ENCODE measurements around the gene SLC7A11.

The SLC7A11 gene

GRCh38 chr4:138205531-138206233, 36.5 kb downstream of the SLC7A11 start:
- DNase-seq, result peak; percentile 13

DNA sequence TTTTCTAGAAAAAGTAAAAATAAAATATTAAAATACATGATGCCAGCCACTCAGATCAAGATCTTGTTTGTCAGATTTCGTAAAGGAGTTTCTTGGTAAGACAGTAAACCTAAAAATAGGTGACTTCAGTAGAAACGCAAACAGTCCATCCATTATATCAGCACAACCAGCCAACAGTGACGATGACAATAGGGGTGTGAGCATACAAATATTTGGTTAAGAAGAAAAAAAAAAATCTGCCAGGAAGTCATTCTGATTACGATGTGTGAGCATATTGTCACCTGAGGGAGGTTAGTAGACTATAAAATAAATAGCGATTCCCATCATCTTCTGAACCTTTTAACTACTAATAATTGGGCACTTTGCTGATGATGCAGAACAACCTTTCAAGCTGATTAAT, 37.6 kb downstream of the SLC7A11 start:
- peak; percentile 89 for DNase-seq

DNA sequence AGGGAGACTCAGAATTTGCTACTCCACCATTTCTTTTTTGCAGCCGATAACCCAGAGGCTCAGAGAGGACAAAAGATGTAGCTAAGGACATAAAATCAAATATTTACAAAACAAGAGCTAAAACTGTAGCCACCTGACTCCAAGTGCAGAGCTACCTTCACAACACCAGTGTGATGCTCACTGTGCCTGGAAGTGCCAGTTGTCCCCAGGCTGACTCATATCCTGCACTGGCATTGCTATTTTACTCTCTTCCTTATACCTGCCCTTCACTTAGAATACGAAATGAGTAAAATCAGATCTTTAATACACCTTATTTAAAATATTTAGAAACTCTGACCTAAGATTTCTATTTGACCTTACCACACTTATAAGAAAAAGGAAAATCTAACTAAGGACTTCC, 39.5 kb downstream of the SLC7A11 start:
- DNase-seq, result peak; percentile 33

GRCh38 chr4:138200236-138200590, 41.9 kb downstream of the SLC7A11 start:
- no peak for DNase-seq

DNA sequence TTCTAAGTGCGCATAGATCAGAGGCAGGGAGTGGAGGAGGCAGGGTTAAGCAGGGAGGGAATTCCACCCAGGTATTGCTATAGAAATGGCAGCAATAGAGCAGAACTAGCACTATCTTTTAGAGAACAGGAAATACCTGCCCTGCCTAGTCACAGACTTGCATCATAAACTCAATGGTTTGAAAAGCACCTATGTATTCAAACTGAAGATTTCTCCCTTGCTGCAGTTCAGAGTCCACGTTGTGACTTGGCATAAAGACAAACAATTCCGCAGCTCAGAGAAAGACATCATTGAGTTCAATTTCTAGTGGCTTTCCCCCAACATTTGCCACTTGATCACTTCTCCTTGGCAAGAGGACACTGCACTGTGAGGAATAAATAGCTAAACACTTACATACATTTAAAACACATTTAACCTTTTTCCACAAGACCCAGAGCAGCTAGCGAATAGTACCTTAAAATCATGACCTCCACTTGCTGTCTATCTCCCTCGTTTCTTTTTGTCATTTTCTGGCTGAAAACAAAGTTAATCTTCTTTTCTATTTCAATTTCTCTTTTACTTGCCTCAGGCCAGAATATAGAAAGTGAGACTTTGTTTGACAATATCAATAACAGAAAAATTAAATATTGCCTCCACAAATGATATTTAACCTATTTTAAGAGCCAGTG, 42.4 kb downstream of the SLC7A11 start:
- DNase-seq, result peak; percentile 60

- DNase-seq, result no peak
Observed at GRCh38 chr4:138196153-138196552, 46.0 kb downstream of the SLC7A11 start.

DNA sequence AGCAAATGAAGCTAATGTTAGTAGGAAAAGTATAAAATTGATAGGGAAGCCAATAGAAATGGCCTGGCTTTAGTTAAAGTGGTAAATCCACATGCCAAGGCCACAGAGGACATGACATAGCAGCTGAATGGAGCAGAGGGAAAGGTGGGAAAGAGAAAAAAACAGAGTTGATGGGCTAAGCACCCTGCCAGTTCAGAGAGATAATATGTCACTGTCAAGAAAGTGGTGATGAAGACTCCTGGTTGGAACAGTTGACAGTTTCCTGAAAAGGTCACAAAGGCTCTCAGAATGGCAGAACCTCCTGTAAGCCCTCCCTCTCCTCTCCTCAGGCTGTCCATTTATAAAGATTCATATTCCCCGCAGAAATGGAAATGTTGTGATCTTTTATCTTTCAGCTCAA, 48.2 kb downstream of the SLC7A11 start:
- no peak for DNase-seq

DNA sequence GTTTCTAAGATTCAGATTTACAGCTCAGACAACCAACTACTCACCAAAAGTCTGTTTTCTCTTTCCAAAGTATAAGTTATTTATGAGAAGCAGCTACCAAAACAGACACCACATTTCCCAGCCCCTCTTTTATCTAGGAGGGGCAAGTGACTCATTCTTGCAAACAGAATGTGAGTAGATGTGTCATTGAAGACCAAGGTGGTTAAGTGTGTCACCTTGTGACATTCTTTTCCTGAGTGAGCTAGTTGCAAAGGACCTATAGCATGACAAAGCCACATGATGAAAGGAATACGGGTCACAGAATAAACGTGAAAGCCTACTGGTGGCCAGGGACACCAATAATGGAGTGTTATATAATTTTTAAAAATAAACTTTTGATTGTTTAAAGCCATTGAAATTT, 50.0 kb downstream of the SLC7A11 start:
- no peak for DNase-seq

- no peak for DNase-seq
Observed at GRCh38 chr4:138190452-138190858, 51.7 kb downstream of the SLC7A11 start.

GRCh38 chr4:138189206-138189605, 52.9 kb downstream of the SLC7A11 start:
- no peak for DNase-seq

DNA sequence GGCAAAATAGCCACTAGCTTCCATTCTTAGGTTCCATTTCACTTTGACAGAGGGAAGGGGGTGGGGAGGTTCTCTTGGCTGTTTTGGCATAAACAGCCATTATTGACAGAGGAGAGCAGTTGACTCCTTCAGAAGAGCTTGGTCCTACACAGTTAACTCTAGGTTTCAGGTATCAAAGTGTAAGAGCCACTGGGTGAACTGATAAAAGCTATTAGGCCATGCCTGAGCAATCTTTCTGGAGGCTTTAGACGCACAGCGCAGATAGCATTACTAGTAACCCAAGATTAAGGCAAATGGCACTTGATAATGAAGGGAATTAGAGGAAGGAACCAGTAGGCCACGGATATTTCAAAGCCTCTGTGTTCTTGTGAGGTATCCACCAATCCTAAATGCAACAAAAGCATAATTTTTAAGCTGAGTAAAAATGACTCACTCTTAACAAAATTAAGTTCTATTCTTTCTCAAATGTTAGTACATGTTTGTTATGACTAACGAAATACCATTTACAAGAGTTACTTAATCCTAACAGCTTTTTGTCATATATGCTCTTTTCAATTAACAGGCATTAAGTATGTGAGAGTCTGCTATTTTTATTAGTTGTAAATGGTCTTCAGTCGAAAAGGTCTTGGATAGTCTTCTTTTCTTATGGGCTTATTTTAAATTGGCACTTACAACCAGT, 53.6 kb downstream of the SLC7A11 start:
- no peak for DNase-seq

GRCh38 chr4:138185859-138186645, 56.1 kb downstream of the SLC7A11 start:
- DNase-seq, result peak; percentile 14

DNA sequence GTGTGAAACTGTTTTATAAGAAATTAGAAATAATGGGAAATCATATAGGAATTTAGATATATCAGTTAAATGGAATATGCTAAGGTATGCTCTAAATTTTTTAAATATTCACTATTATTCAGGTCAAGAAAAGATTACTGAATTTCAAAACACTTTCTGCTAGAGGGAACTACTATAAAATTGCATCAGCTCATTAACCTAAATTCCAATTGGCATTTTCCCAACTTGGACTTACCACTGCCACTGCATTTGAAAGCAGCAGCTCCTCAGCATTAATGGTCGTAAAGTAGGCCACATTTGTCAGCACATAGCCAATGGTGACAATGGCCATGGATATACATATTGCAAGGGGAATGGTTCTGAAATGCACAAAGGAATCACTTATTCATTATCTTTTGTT, 57.3 kb downstream of the SLC7A11 start:
- DNase-seq, result peak; percentile 69

GRCh38 chr4:138182838-138183426, 59.2 kb downstream of the SLC7A11 start:
- peak; percentile 48 for DNase-seq

DNA sequence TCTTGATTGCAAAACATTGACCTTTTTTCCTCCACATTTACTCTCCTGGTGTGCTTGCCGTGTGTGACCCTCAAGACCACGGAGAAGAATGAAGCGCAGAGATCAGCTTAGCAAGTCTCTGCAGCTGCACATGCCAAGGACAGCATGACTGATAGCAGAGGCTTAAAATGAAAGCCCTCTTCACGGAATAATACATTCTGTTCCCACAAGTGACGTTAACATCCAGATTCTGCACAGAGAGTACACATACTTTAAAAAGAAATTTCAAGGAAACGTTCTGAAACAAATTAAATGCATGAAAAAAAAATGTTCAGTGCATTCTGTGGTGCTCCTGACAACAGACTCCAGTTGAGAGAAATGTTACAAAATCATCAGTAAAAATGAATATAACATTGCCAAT, 60.9 kb downstream of the SLC7A11 start:
- no peak for DNase-seq

DNA sequence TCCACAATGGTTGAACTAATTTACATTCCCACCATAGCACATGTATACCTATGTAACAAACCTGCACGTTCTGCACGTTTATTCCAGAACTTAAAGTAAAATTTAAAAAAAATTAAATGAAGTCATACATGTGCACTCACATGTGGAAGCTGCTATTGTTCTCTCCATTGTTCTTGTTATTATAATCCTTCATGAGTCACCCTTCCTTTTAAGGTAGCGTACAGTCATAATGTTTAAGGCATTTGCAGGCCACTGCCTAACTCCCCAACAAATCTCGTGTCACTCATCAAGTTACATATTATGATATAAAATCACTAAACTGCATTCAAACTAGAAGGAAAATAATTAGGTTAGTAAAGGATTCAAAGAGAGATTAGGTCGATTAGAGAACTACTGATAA, 63.6 kb downstream of the SLC7A11 start:
- DNase-seq, result no peak

- no peak for DNase-seq
Observed at GRCh38 chr4:138177278-138177968, 64.7 kb downstream of the SLC7A11 start.

DNA sequence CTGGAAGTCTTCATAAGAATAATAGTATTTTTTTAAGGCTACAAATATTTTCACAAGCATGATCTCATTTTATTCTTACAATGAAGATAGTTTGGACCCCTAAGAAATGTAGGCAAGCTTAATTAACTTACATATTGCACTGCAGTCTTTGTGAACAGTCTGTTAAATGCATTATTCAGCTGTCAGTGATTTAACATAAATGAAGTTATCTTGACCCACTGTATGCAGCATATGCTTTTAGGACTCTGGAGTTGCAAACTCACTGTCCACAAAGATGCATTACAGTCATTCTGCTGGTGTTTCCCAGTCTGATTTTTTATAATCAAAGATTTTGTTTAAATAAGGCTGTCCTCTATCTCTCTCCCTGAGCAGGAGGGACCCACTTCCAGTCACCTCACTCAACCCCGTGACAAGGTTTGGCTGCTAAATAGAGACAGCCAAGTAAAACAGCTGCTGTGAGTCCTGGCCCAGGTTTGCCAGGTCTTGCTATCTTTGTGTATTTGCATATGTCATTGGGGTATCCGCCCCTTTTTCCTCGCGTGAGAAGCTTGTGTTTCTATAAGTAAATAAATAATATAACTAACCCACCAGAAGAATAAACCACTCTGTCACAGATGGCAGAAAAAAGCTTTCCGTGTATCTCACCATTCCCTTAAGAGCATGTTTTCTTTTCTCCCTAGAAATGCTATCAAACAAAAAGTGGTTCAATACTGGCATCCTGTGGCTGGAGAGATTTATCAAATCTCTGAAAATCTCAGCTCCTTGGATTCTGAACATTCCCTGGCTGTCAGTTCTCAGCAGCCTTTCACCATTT, 67.0 kb downstream of the SLC7A11 start:
- peak; percentile 76 for DNase-seq

- peak; percentile 30 for DNase-seq
Observed at GRCh38 chr4:138164208-138164607, 77.9 kb downstream of the SLC7A11 start.

GRCh38 chr4:138163171-138163570, 79.0 kb downstream of the SLC7A11 start:
- DNase-seq, result no peak

DNA sequence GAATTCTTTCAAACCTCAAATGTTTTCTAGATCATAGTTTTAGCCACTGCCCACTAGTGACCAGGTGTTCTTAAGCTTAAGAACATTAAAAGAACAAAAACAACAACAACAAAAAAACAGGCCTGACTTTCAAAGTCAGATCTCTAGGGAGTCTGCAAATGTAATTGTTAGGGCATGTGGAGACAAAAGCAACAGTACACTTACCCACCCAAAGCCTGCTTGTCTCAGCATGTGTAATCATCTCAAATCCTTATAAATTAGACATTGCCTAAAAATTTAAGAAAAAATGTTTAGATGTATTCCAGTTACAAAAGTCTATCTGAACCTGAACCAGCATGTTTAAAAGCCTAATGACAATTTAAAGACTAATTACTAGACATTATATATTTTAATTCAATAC, 79.9 kb downstream of the SLC7A11 start:
- DNase-seq, result peak; percentile 63
